ENCODE measurements around the gene SUPT6H. TPM values are rescaled to one million over a fixed set of nuclear protein-coding genes. Genes with fewer than 3 reads are reported as not detected.

Gene SUPT6H
- total and polyA plus RNA-seq, 9 of the 15 experiments (the other 6 are each of a cell fraction or from before 2014, with no cell fraction given): 1.7 to 77.7 (median 49.2) TPM

GRCh38 chr17:28743243-28744103 lies 81.5 kb downstream of the SUPT6H start, which contains the start of gene TRAF4 (continued):
- no peak for TF ChIP-seq GABPB2 (CRISPR knock-in tag; conservative IDR thresholded peaks at IDR 0.05)
- TF ChIP-seq ZNF3 (CRISPR knock-in tag; IDR thresholded peaks at IDR 0.05): no peak
- no peak for TF ChIP-seq PRMT5 (CRISPR knock-in tag; IDR thresholded peaks at IDR 0.05)
- no peak for TF ChIP-seq ZNF347 (CRISPR knock-in tag; IDR thresholded peaks at IDR 0.05; ENCODE audit: low read depth)
- no peak for TF ChIP-seq TAF7 (tag; IDR thresholded peaks at IDR 0.05)
- TF ChIP-seq HDAC1 (IDR thresholded peaks at IDR 0.05): peak in 1 of 2 experiments; percentile 83; a peak in 2 of 4 replicates
- no peak for TF ChIP-seq RERE (CRISPR knock-in tag; IDR thresholded peaks at IDR 0.05; ENCODE audit: borderline replicate concordance)
- peak; percentile 58 for TF ChIP-seq DACH1 (IDR thresholded peaks at IDR 0.05; ENCODE audit: partially characterized antibody)
- peak; percentile 55 for TF ChIP-seq ZFX (CRISPR knock-in tag; IDR thresholded peaks at IDR 0.05)
- TF ChIP-seq L3MBTL2 (IDR thresholded peaks at IDR 0.05): peak; percentile 55; the same call in 1 of the 2 replicates
- TF ChIP-seq ZNF518B (CRISPR knock-in tag; IDR thresholded peaks at IDR 0.05): no peak
- no peak for TF ChIP-seq TCF3 (CRISPR knock-in tag; IDR thresholded peaks at IDR 0.05)
- peak; percentile 88 for TF ChIP-seq ZNF395 (CRISPR knock-in tag; IDR thresholded peaks at IDR 0.05)
- TF ChIP-seq NFXL1 (CRISPR knock-in tag; IDR thresholded peaks at IDR 0.05): no peak
- TF ChIP-seq MBD2 (IDR thresholded peaks at IDR 0.05; ENCODE audit: borderline replicate concordance, low read depth): peak; percentile 7; the same call in 1 of the 2 replicates
- peak; percentile 9; the same call in 1 of the 2 replicates for TF ChIP-seq RNF2 (IDR thresholded peaks at IDR 0.05)
- peak; percentile 18; the same call in 1 of the 2 replicates for TF ChIP-seq GTF2A2 (tag; IDR thresholded peaks at IDR 0.05)
- TF ChIP-seq COPS2 (conservative IDR thresholded peaks at IDR 0.05): no peak

All from K562 (cell line).